Loucy (cell line): ENCODE measurements around the gene MGAT4C.

ENCODE experiments used
- H2AFZ ChIP-seq: fragments of 200-600 bp; sonication (generic); 2 replicates; pipeline ENCODE4 v1.6.0; 2016; ENCODE audit warnings: antibody characterized with exemption, mild to moderate bottlenecking, low read length, moderate library complexity
- H3F3A ChIP-seq: fragments of 200-600 bp; 2 replicates; pipeline ENCODE4 v1.6.0; 2016; ENCODE audit warnings: antibody characterized with exemption, low read depth, mild to moderate bottlenecking
- H3K27me3 ChIP-seq: fragments of 200-600 bp; sonication (generic); 2 replicates; pipeline ENCODE4 v1.6.1; 2014; ENCODE audit warnings: low read length, mild to moderate bottlenecking; ENCODE audit not compliant: insufficient read depth, poor library complexity, severe bottlenecking
- H3K36me3 ChIP-seq: fragments of 200-600 bp; sonication (generic); 2 replicates; pipeline ENCODE4 v1.6.1; 2016; ENCODE audit warnings: low read length; ENCODE audit not compliant: insufficient read depth
- H3K4me1 ChIP-seq: fragments of 200-600 bp; sonication (generic); 2 replicates; pipeline ENCODE4 v1.5.1; 2014; ENCODE audit warnings: low read length, mild to moderate bottlenecking; ENCODE audit not compliant: insufficient read depth, poor library complexity, severe bottlenecking
- H3K4me2 ChIP-seq: fragments of 200-600 bp; sonication (generic); 2 replicates; pipeline ENCODE4 v1.6.0; 2014; ENCODE audit warnings: antibody characterized with exemption, low read length, low read depth, mild to moderate bottlenecking; ENCODE audit not compliant: poor library complexity, severe bottlenecking
- H3K4me3 ChIP-seq: fragments of 200-600 bp; sonication (generic); 2 replicates; pipeline ENCODE4 v1.5.1; 2014; ENCODE audit warnings: low read length, mild to moderate bottlenecking, mixed read lengths; ENCODE audit not compliant: poor library complexity, severe bottlenecking
- H3K79me2 ChIP-seq: fragments of 200-600 bp; sonication (generic); 2 replicates; pipeline ENCODE4 v1.6.1; 2014; ENCODE audit warnings: low read length; ENCODE audit not compliant: insufficient read depth
- H3K9ac ChIP-seq: fragments of 200-600 bp; sonication (generic); 2 replicates; pipeline ENCODE4 v1.6.0; 2014; ENCODE audit warnings: mild to moderate bottlenecking, low read depth, low read length, moderate library complexity; ENCODE audit not compliant: poor library complexity, severe bottlenecking
- H3K9me2 ChIP-seq: fragments of 200-600 bp; sonication (generic); replicated peaks from 2 replicates; pipeline ENCODE4 v1.6.1; 2016; ENCODE audit warnings: low read depth, low read length, mixed read lengths
- H3K9me3 ChIP-seq: fragments of 200-600 bp; sonication (generic); 2 replicates; pipeline ENCODE4 v1.6.1; 2014; ENCODE audit warnings: mild to moderate bottlenecking, antibody characterized with exemption, low read length, low read depth; ENCODE audit not compliant: insufficient read depth
- H4K20me1 ChIP-seq: fragments of 200-600 bp; sonication (generic); 2 replicates; pipeline ENCODE4 v1.6.0; 2014; ENCODE audit warnings: antibody characterized with exemption, low read length, mild to moderate bottlenecking; ENCODE audit not compliant: insufficient read depth, poor library complexity, severe bottlenecking
- EZH2phosphoT487 ChIP-seq: fragments of 200-600 bp; IDR thresholded peaks from 2 replicates; pipeline ENCODE4 v1.6.1; 2018; ENCODE audit warnings: antibody characterized with exemption, mild to moderate bottlenecking, moderate library complexity, borderline replicate concordance
- TF ChIP-seq, protein P1 (sequence below): fragments of 200-600 bp; sonication (generic); conservative IDR thresholded peaks from 2 replicates; pipeline ENCODE4 v1.5.1; 2014; ENCODE audit warnings: mild to moderate bottlenecking, antibody characterized with exemption, low read length

MGAT4C gene

GRCh38 chr12:86290615-86291014 is 34.4 kb upstream of the MGAT4C start:
- Histone ChIP-seq H3K9ac (no peak overlapping the region), H3K79me2 (no peaks in the 10 kb centered on the region), H3K9me2 (no peaks in the 10 kb centered on the region), H3F3A (no peaks in the 10 kb centered on the region), H3K27me3 (no peaks in the 10 kb centered on the region), H2AFZ (no peak overlapping the region), H4K20me1 (no peaks in the 10 kb centered on the region), H3K4me1 (no peaks in the 10 kb centered on the region), H3K4me3 (no peak overlapping the region), H3K4me2 (no peak overlapping the region), H3K36me3 (no peaks in the 10 kb centered on the region), H3K9me3 (no peaks in the 10 kb centered on the region)
- TF ChIP-seq, protein P1, sequence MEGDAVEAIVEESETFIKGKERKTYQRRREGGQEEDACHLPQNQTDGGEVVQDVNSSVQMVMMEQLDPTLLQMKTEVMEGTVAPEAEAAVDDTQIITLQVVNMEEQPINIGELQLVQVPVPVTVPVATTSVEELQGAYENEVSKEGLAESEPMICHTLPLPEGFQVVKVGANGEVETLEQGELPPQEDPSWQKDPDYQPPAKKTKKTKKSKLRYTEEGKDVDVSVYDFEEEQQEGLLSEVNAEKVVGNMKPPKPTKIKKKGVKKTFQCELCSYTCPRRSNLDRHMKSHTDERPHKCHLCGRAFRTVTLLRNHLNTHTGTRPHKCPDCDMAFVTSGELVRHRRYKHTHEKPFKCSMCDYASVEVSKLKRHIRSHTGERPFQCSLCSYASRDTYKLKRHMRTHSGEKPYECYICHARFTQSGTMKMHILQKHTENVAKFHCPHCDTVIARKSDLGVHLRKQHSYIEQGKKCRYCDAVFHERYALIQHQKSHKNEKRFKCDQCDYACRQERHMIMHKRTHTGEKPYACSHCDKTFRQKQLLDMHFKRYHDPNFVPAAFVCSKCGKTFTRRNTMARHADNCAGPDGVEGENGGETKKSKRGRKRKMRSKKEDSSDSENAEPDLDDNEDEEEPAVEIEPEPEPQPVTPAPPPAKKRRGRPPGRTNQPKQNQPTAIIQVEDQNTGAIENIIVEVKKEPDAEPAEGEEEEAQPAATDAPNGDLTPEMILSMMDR = no peak

DNA sequence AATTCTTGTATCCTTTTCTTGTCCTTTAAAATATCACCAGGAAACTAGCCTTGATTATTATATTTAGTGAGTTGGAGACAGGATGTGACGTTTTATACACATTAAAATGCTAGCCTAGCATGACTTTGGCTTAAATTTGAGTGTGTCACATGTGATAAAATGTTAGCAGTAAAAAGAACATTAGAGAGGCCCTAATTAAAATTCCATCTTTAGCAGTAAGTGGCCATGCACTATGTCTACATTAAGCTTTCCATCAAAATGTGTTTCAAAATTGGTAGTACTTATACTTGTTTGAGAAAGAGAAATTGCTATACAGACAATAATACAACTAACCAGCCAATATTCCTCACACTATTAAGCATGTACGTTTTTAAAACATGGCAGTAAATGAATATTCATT is 29.9 kb upstream of the MGAT4C start:
- Histone ChIP-seq H3K4me3 (no peak overlapping the region), H3K9me2 (no peaks in the 10 kb centered on the region), H3K36me3 (no peaks in the 10 kb centered on the region), H3K4me2 (no peak overlapping the region), H3F3A (no peaks in the 10 kb centered on the region), H3K79me2 (no peaks in the 10 kb centered on the region), H2AFZ (no peak overlapping the region), H4K20me1 (no peaks in the 10 kb centered on the region), H3K4me1 (no peaks in the 10 kb centered on the region), H3K27me3 (no peaks in the 10 kb centered on the region), H3K9ac (no peak overlapping the region), H3K9me3 (no peaks in the 10 kb centered on the region)
- TF ChIP-seq EZH2phosphoT487 = no peak
- TF ChIP-seq, protein P1 = no peak

DNA sequence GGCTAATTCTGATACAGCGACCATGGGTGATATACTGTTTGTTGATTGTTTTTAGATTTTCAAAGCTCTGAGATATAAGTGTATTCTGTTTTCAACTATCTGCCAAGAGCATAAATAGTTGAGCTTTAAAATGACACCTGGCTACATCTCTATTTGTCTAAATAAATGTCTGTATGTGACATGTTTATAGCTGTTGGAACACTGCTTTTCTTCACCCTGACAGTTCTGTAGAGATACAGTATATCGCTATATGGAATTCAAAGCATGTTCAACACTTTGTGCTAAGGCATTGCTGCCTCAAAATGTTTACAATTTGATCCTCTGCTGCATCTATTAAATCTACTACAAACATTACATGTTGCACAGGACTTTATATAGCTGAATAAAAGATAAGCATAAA is 27.4 kb upstream of the MGAT4C start:
- no peak overlapping the region for H3K9ac ChIP-seq
- H2AFZ ChIP-seq = no peak overlapping the region
- H3K79me2 ChIP-seq = no peaks in the 10 kb centered on the region
- H3K9me2 ChIP-seq = no peaks in the 10 kb centered on the region
- no peaks in the 10 kb centered on the region for H3K36me3 ChIP-seq
- H3K4me3 ChIP-seq = no peak overlapping the region
- no peaks in the 10 kb centered on the region for H3K9me3 ChIP-seq
- no peak for TF ChIP-seq EZH2phosphoT487
- TF ChIP-seq, protein P1 = no peak
- H4K20me1 ChIP-seq = no peaks in the 10 kb centered on the region
- H3K4me1 ChIP-seq = no peaks in the 10 kb centered on the region
- H3K27me3 ChIP-seq = no peaks in the 10 kb centered on the region
- no peaks in the 10 kb centered on the region for H3F3A ChIP-seq
- no peak overlapping the region for H3K4me2 ChIP-seq
